PC-3 (cell line): ENCODE results near the gene AXIN2.

Experiments
- CTCF ChIP-seq: fragments of 300-600 bp; sonication (generic); conservative IDR thresholded peaks from 2 replicates; pipeline ENCODE4 v1.5.1; 2017; ENCODE audit warnings: antibody characterized with exemption, low read depth, mild to moderate bottlenecking, low read length
- EZH2phosphoT487 ChIP-seq: fragments of 300-600 bp; sonication (generic); IDR thresholded peaks from 2 replicates; pipeline ENCODE4 v1.6.1; 2018; ENCODE audit warnings: mild to moderate bottlenecking, antibody characterized with exemption, low read length, borderline replicate concordance

- TF ChIP-seq CTCF (peak; percentile 15; the same call in 1 of the 2 replicates), EZH2phosphoT487 (no peak)
Observed at GRCh38 chr17:65531256-65532100, 30.0 kb downstream of the AXIN2 start.
